HCT116 (cell line): Measurements from ENCODE around the gene OR5K2. TPM values are rescaled to one million over a fixed set of nuclear protein-coding genes. Genes with fewer than 3 reads are reported as not detected.

Experiments
- ATAC-seq: fragments of 200-7000 bp; cut with Tn5 transposase; 2 replicates; pipeline ENCODE4 v1.9.1; 2020; ENCODE audit warnings: mild to moderate bottlenecking, moderate library complexity
- BruUV-seq: library from RNA; stranded (reverse); fragments of 400-500 nt; replicated peaks from 2 replicates; lab custom pipeline; 2021; lab: Mats Ljungman, UMichigan
- CTCF ChIA-PET: fragments of 300-600 bp; sonication (Branson Sonifier 250); formaldehyde crosslinking; loops from one replicate; lab custom pipeline; 2021; ENCODE audit warnings: antibody characterized with exemption; lab: Charles Lee
- POLR2A ChIA-PET: fragments of 300-600, 350-600 bp; sonication (Branson Sonifier 250); formaldehyde crosslinking; loops from one replicate; lab custom pipeline; 2021; ENCODE audit warnings: antibody characterized with exemption; lab: Charles Lee
- RAD21 ChIA-PET, 2 experiments: fragments of 300-600 bp; sonication (Branson Sonifier 250); formaldehyde crosslinking; loops; one replicate each; lab custom pipeline; 2023; ENCODE audit warnings: low total read pairs in 2 of 2; ENCODE audit not compliant: uncharacterized antibody in 2 of 2, unreplicated experiment in 2 of 2, low non-redundant PET in 1 of 2; lab: Charles Lee
- DNase-seq: peaks from one replicate; pipeline ENCODE4 v3.0.0-alpha.2; 2010; ENCODE audit warnings: low read depth, low spot score
- H2AFZ ChIP-seq: fragments of 200-600 bp; shearing (Covaris generic), sonication (generic); 2 replicates; pipeline ENCODE4 v1.6.1; 2017; ENCODE audit warnings: low read depth, mixed run types, mixed read lengths, antibody characterized with exemption, low read length; ENCODE audit not compliant: poor library complexity, severe bottlenecking
- H3K27ac ChIP-seq: 2 replicates; pipeline ENCODE4 v1.5.1; 2012; ENCODE audit warnings: low read depth, low read length
- H3K27me3 ChIP-seq: fragments of 200-600 bp; sonication (generic); 2 replicates; pipeline ENCODE4 v1.6.1; 2016; ENCODE audit warnings: mixed run types, low read length, mixed read lengths; ENCODE audit not compliant: insufficient read depth
- H3K36me3 ChIP-seq, 2 experiments: fragments of 200-500 bp in 1 of 2; fragments of 200-600 bp in 1 of 2; sonication (Bioruptor generic) in 1 of 2; sonication (generic) in 1 of 2; 2 replicates each; pipeline versions ENCODE4 v1.5.1 to v1.6.1; 2014 to 2016; ENCODE audit warnings: low read length in 2 of 2, inconsistent platforms in 1 of 2, mixed read lengths in 1 of 2, mixed run types in 1 of 2; ENCODE audit not compliant: insufficient read depth in 2 of 2, control insufficient read depth in 1 of 2
- H3K4me1 ChIP-seq, 2 experiments: fragments of 200-600 bp in 1 of 2; sonication (generic) in 1 of 2; 2 replicates each; pipeline versions ENCODE4 v1.5.1 to v1.6.1; 2012 to 2017; ENCODE audit warnings: low read length in 2 of 2, inconsistent platforms in 1 of 2, mild to moderate bottlenecking in 1 of 2, mixed read lengths in 1 of 2, mixed run types in 1 of 2, moderate library complexity in 1 of 2; ENCODE audit not compliant: insufficient read depth in 2 of 2, control insufficient read depth in 1 of 2
- H3K4me2 ChIP-seq: fragments of 200-600 bp; sonication (generic); 2 replicates; pipeline ENCODE4 v1.6.1; 2017; ENCODE audit warnings: mixed run types, low read length, mixed read lengths
- H3K4me3 ChIP-seq, 2 experiments: fragments of 200-600 bp in 1 of 2; sonication (generic) in 1 of 2; replicated peaks in 1 of 2; 2 replicates each; pipeline ENCODE4 v1.5.1; 2011 to 2016; ENCODE audit warnings: low read length in 2 of 2, control low read depth in 1 of 2, low read depth in 1 of 2, mild to moderate bottlenecking in 1 of 2, mixed read lengths in 1 of 2, mixed run types in 1 of 2
- H3K79me2 ChIP-seq: fragments of 200-600 bp; sonication (generic); 2 replicates; pipeline ENCODE4 v1.6.1; 2017; ENCODE audit warnings: mild to moderate bottlenecking, mixed run types, low read length, moderate library complexity, mixed read lengths; ENCODE audit not compliant: insufficient read depth
- H3K9ac ChIP-seq: fragments of 200-600 bp; sonication (generic); 2 replicates; pipeline ENCODE4 v1.6.1; 2016; ENCODE audit warnings: low read length, mixed read lengths
- H3K9me2 ChIP-seq: fragments of 200-600 bp; sonication (generic), shearing (Covaris generic); 2 replicates; pipeline ENCODE4 v1.6.1; 2017; ENCODE audit warnings: mixed run types, mild to moderate bottlenecking, moderate library complexity; ENCODE audit not compliant: insufficient read depth
- H3K9me3 ChIP-seq, 2 experiments: fragments of 200-500 bp in 1 of 2; fragments of 200-600 bp in 1 of 2; sonication (Bioruptor generic) in 1 of 2; sonication (generic) in 1 of 2; 2 replicates each; pipeline ENCODE4 v1.6.1; 2014 to 2017; ENCODE audit warnings: low read length in 2 of 2, mixed read lengths in 2 of 2, inconsistent platforms in 1 of 2, low read depth in 1 of 2, mild to moderate bottlenecking in 1 of 2, mixed run types in 1 of 2, moderate library complexity in 1 of 2; ENCODE audit not compliant: control insufficient read depth in 1 of 2, insufficient read depth in 1 of 2
- H4K20me1 ChIP-seq: fragments of 200-600 bp; sonication (generic), shearing (Covaris generic); 2 replicates; pipeline ENCODE4 v1.6.1; 2017; ENCODE audit warnings: mixed run types, mild to moderate bottlenecking, moderate library complexity; ENCODE audit not compliant: insufficient read depth
- CBX3 ChIP-seq: IDR thresholded peaks from 2 replicates; pipeline ENCODE4 v1.6.1; 2012; ENCODE audit warnings: low read depth
- CEBPB ChIP-seq: IDR thresholded peaks from 2 replicates; pipeline ENCODE4 v1.6.1; 2012; ENCODE audit warnings: low read depth
- CTCF ChIP-seq, 3 experiments: fragments of 200-600 bp in 1 of 3; sonication (generic) in 1 of 3; IDR thresholded peaks in 2 of 3; conservative IDR thresholded peaks in 1 of 3; 2 replicates each; pipeline ENCODE4 v1.5.1; 2012 to 2017; ENCODE audit warnings: low read depth in 2 of 3, low read length in 2 of 3, antibody characterized with exemption in 1 of 3, borderline replicate concordance in 1 of 3, control low read depth in 1 of 3, mild to moderate bottlenecking in 1 of 3, mixed read lengths in 1 of 3, mixed run types in 1 of 3, moderate library complexity in 1 of 3; ENCODE audit not compliant: insufficient read depth in 1 of 3
- EGR1 ChIP-seq: IDR thresholded peaks from 2 replicates; pipeline ENCODE4 v1.6.1; 2012; ENCODE audit warnings: low read depth
- EZH2 ChIP-seq: fragments of 200-600 bp; sonication (generic); IDR thresholded peaks from 2 replicates; pipeline ENCODE4 v1.6.1; 2017; ENCODE audit warnings: antibody characterized with exemption, mixed run types
- MAX ChIP-seq: IDR thresholded peaks from 2 replicates; pipeline ENCODE4 v1.6.1; 2012
- POLR2A ChIP-seq: IDR thresholded peaks from 2 replicates; pipeline ENCODE4 v1.7.0; 2011; ENCODE audit warnings: borderline replicate concordance; ENCODE audit not compliant: insufficient read depth, insufficient read length; ENCODE audit errors: extremely low read depth
- RAD21 ChIP-seq: IDR thresholded peaks from 2 replicates; pipeline ENCODE4 v1.6.1; 2012; ENCODE audit warnings: low read depth, mild to moderate bottlenecking
- REST ChIP-seq: IDR thresholded peaks from 2 replicates; pipeline ENCODE4 v1.6.1; 2012; ENCODE audit warnings: low read depth
- SIN3A ChIP-seq: IDR thresholded peaks from 2 replicates; pipeline ENCODE4 v1.6.1; 2012; ENCODE audit warnings: low read depth
- SRF ChIP-seq: IDR thresholded peaks from 2 replicates; pipeline ENCODE4 v1.6.1; 2012; ENCODE audit warnings: low read depth
- TCF7L2 ChIP-seq: IDR thresholded peaks from 2 replicates; pipeline ENCODE4 v1.7.0; 2011; ENCODE audit warnings: borderline replicate concordance, inconsistent platforms; ENCODE audit not compliant: insufficient read depth, insufficient read length; ENCODE audit errors: extremely low read depth
- YY1 ChIP-seq: IDR thresholded peaks from 2 replicates; pipeline ENCODE4 v1.6.1; 2011; ENCODE audit warnings: low read length, low read depth, moderate library complexity, mild to moderate bottlenecking; ENCODE audit not compliant: insufficient replicate concordance; ENCODE audit errors: extremely low read depth
- ZBTB33 ChIP-seq: IDR thresholded peaks from 2 replicates; pipeline ENCODE4 v1.6.1; 2011; ENCODE audit warnings: mild to moderate bottlenecking, low read length, moderate library complexity; ENCODE audit not compliant: insufficient replicate concordance; ENCODE audit errors: extremely low read depth
- ZNF274 ChIP-seq: fragments of 200-500 bp; sonication (Bioruptor generic); IDR thresholded peaks from 2 replicates; pipeline ENCODE4 v1.6.1; 2014; ENCODE audit warnings: mild to moderate bottlenecking, low read depth, low read length, inconsistent platforms
- intact Hi-C: fragments of 100-400 bp; cut with micrococcal nuclease; formaldehyde crosslinking; loops from 2 replicates; pipeline ENCODE4 v1.10.0; 2022
- total RNA-seq: library from RNA; stranded (reverse); gene quantifications from one replicate; pipeline ENCODE4 v1.2.1, GENCODE V29; 2021; ENCODE audit not compliant: unreplicated experiment

OR5K2 gene
- total RNA-seq, 1 experiment from 2014 or later = not detected

GRCh38 chr3:98529856-98530459, 32.5 kb downstream of the OR5K2 start (continued):
- TF ChIP-seq ZNF274 = no peak
- TF ChIP-seq MAX = no peak
- TF ChIP-seq CEBPB = no peak
- TF ChIP-seq SRF = no peak
- no peak for TF ChIP-seq POLR2A
- no peak for TF ChIP-seq EGR1

- CTCF ChIA-PET = no interaction called here
- ATAC-seq = no peak
- BruUV-seq = no TSS peak
- Histone ChIP-seq H2AFZ (no peak overlapping the region), H3K9me3 (no peaks in the 10 kb centered on the region), H3K27me3 (no peaks in the 10 kb centered on the region), H3K4me1 (peaks cover 50 to 73% of the 10 kb centered on the region in 2 experiments), H3K4me2 (no peak overlapping the region), H3K27ac (no peak overlapping the region; the same call in 1 of the 2 replicates), H3K9me2 (no peaks in the 10 kb centered on the region), H3K4me3 (no peak overlapping the region), H3K9ac (no peak overlapping the region), H3K36me3 (no peaks in the 10 kb centered on the region), H4K20me1 (no peaks in the 10 kb centered on the region), H3K79me2 (peaks cover 87% of the 10 kb centered on the region)
- RAD21 ChIA-PET = no interaction called here
- intact Hi-C loops = no loop called here
- POLR2A ChIA-PET = no interaction called here
- TF ChIP-seq RAD21 (no peak), EZH2 (no peak), TCF7L2 (no peak), CBX3 (no peak), SIN3A (no peak), REST (no peak), CTCF (IDR thresholded peaks at IDR 0.05 in 2 of 3, conservative IDR thresholded peaks at IDR 0.05 in 1 of 3; ENCODE audit: borderline replicate concordance in 1 of 3, insufficient read depth in 1 of 3, low read depth in 2 of 3, low read length in 2 of 3) (no peak), POLR2A (no peak), ZBTB33 (no peak), YY1 (no peak)
- DNase-seq = no peak
Observed at GRCh38 chr3:98530676-98531075, 33.2 kb downstream of the OR5K2 start.
